Measurements from ENCODE around the gene SCRT2.

SCRT2 gene

GRCh38 chr20:689947-690346 lies 14.3 kb upstream of the SCRT2 start:
- Mint-ChIP-seq H3K36me3 (no peaks in the 10 kb centered on the region), H3K27ac (no peak overlapping the region), H3K4me3 (no peak overlapping the region), H3K4me1 (no peaks in the 10 kb centered on the region), H3K27me3 (peaks cover 56% of the 10 kb centered on the region), H3K9me3 (no peaks in the 10 kb centered on the region)
- no peak for ATAC-seq

- ATAC-seq = no peak
- Mint-ChIP-seq H3K36me3 (no peaks in the 10 kb centered on the region), H3K27me3 (peaks cover 56% of the 10 kb centered on the region), H3K9me3 (no peaks in the 10 kb centered on the region), H3K4me3 (no peak overlapping the region), H3K27ac (no peak overlapping the region), H3K4me1 (no peaks in the 10 kb centered on the region)
Observed at GRCh38 chr20:689348-689747, 13.7 kb upstream of the SCRT2 start.

- no peaks in the 10 kb centered on the region for H3K4me1 Mint-ChIP-seq
- no peaks in the 10 kb centered on the region for H3K9me3 Mint-ChIP-seq
- H3K36me3 Mint-ChIP-seq = no peaks in the 10 kb centered on the region
- H3K27ac Mint-ChIP-seq = no peak overlapping the region
- H3K27me3 Mint-ChIP-seq = peaks cover 56% of the 10 kb centered on the region
- no peak overlapping the region for H3K4me3 Mint-ChIP-seq
- no peak for ATAC-seq
Observed at GRCh38 chr20:688809-689212, 13.2 kb upstream of the SCRT2 start.

GRCh38 chr20:687468-688203 lies 12.0 kb upstream of the SCRT2 start:
- Mint-ChIP-seq H3K4me3 (no peak overlapping the region), H3K4me1 (no peaks in the 10 kb centered on the region), H3K36me3 (no peaks in the 10 kb centered on the region), H3K9me3 (no peaks in the 10 kb centered on the region), H3K27ac (no peak overlapping the region), H3K27me3 (peaks cover 60% of the 10 kb centered on the region)
- no peak for ATAC-seq

GRCh38 chr20:684676-685319 lies 9.2 kb upstream of the SCRT2 start:
- H3K36me3 Mint-ChIP-seq = no peaks in the 10 kb centered on the region
- no peaks in the 10 kb centered on the region for H3K9me3 Mint-ChIP-seq
- no peak for ATAC-seq
- H3K4me1 Mint-ChIP-seq = no peaks in the 10 kb centered on the region
- no peak overlapping the region for H3K4me3 Mint-ChIP-seq
- H3K27ac Mint-ChIP-seq = no peak overlapping the region
- peaks cover 62% of the 10 kb centered on the region for H3K27me3 Mint-ChIP-seq

GRCh38 chr20:682123-682522 lies 6.5 kb upstream of the SCRT2 start:
- Mint-ChIP-seq H3K4me3 (no peak overlapping the region), H3K9me3 (no peaks in the 10 kb centered on the region), H3K27me3 (peaks cover 59% of the 10 kb centered on the region), H3K4me1 (no peaks in the 10 kb centered on the region), H3K36me3 (no peaks in the 10 kb centered on the region), H3K27ac (no peak overlapping the region)
- ATAC-seq = no peak

- H3K9me3 Mint-ChIP-seq = no peaks in the 10 kb centered on the region
Observed at GRCh38 chr20:680638-681187, 5.1 kb upstream of the SCRT2 start.

GRCh38 chr20:677957-678356 lies 2.4 kb upstream of the SCRT2 start:
- H3K4me3 Mint-ChIP-seq = no peak overlapping the region
- ATAC-seq = no peak
- H3K9me3 Mint-ChIP-seq = no peaks in the 10 kb centered on the region
- H3K27me3 Mint-ChIP-seq = peaks cover 84% of the 10 kb centered on the region
- H3K27ac Mint-ChIP-seq = no peak overlapping the region
- H3K36me3 Mint-ChIP-seq = no peaks in the 10 kb centered on the region
- H3K4me1 Mint-ChIP-seq = peaks cover 11% of the 10 kb centered on the region

More at GRCh38 chr20:680638-681187, 5.1 kb upstream of the SCRT2 start:
- H3K27ac Mint-ChIP-seq = no peak overlapping the region
- peak; percentile 35 for ATAC-seq
- H3K4me3 Mint-ChIP-seq = no peak overlapping the region
- H3K36me3 Mint-ChIP-seq = no peaks in the 10 kb centered on the region
- H3K4me1 Mint-ChIP-seq = peaks cover 10% of the 10 kb centered on the region
- peaks cover 62% of the 10 kb centered on the region for H3K27me3 Mint-ChIP-seq

GRCh38 chr20:676967-677366 lies 1.4 kb upstream of the SCRT2 start:
- no peak for ATAC-seq
- H3K4me3 Mint-ChIP-seq = no peak overlapping the region
- H3K36me3 Mint-ChIP-seq = no peaks in the 10 kb centered on the region
- no peaks in the 10 kb centered on the region for H3K9me3 Mint-ChIP-seq
- peaks cover 11% of the 10 kb centered on the region for H3K4me1 Mint-ChIP-seq
- H3K27ac Mint-ChIP-seq = no peak overlapping the region
- peaks cover 84% of the 10 kb centered on the region for H3K27me3 Mint-ChIP-seq

GRCh38 chr20:676315-676937 lies 824 bp upstream of the SCRT2 start:
- ATAC-seq = peak; percentile 47
- peaks cover 87% of the 10 kb centered on the region for H3K27me3 Mint-ChIP-seq
- peaks cover 11% of the 10 kb centered on the region for H3K4me1 Mint-ChIP-seq
- no peak overlapping the region for H3K27ac Mint-ChIP-seq
- no peaks in the 10 kb centered on the region for H3K36me3 Mint-ChIP-seq
- no peaks in the 10 kb centered on the region for H3K9me3 Mint-ChIP-seq
- H3K4me3 Mint-ChIP-seq = no peak overlapping the region

- Mint-ChIP-seq H3K27me3 (peaks cover 95% of the 10 kb centered on the region), H3K36me3 (no peaks in the 10 kb centered on the region), H3K4me1 (peaks cover 11% of the 10 kb centered on the region), H3K4me3 (no peak overlapping the region), H3K9me3 (no peaks in the 10 kb centered on the region), H3K27ac (no peak overlapping the region)
- no peak for ATAC-seq
Observed at GRCh38 chr20:675033-675452, 559 bp downstream of the SCRT2 start.

GRCh38 chr20:673603-674001 lies 2.0 kb downstream of the SCRT2 start:
- Mint-ChIP-seq H3K9me3 (no peaks in the 10 kb centered on the region), H3K36me3 (no peaks in the 10 kb centered on the region), H3K27ac (no peak overlapping the region), H3K4me1 (peaks cover 11% of the 10 kb centered on the region), H3K27me3 (peaks cover 95% of the 10 kb centered on the region), H3K4me3 (no peak overlapping the region)
- no peak for ATAC-seq

GRCh38 chr20:672963-673602 lies 2.5 kb downstream of the SCRT2 start:
- ATAC-seq = no peak
- Mint-ChIP-seq H3K27ac (no peak overlapping the region), H3K4me3 (no peak overlapping the region), H3K27me3 (peaks cover 95% of the 10 kb centered on the region), H3K36me3 (no peaks in the 10 kb centered on the region), H3K9me3 (no peaks in the 10 kb centered on the region), H3K4me1 (peaks cover 11% of the 10 kb centered on the region)

GRCh38 chr20:671252-672030 lies 4.2 kb downstream of the SCRT2 start:
- H3K4me1 Mint-ChIP-seq = peaks cover 9% of the 10 kb centered on the region
- no peaks in the 10 kb centered on the region for H3K9me3 Mint-ChIP-seq
- no peak for ATAC-seq
- no peak overlapping the region for H3K4me3 Mint-ChIP-seq
- H3K27ac Mint-ChIP-seq = no peak overlapping the region
- H3K36me3 Mint-ChIP-seq = no peaks in the 10 kb centered on the region
- H3K27me3 Mint-ChIP-seq = peaks cover 99% of the 10 kb centered on the region

GRCh38 chr20:669573-669972 lies 6.0 kb downstream of the SCRT2 start:
- Mint-ChIP-seq H3K27me3 (peaks cover 99% of the 10 kb centered on the region), H3K36me3 (no peaks in the 10 kb centered on the region), H3K9me3 (no peaks in the 10 kb centered on the region), H3K4me3 (no peak overlapping the region), H3K27ac (no peak overlapping the region), H3K4me1 (no peaks in the 10 kb centered on the region)
- ATAC-seq = no peak
